T-helper 1 cell treated with Interleukin-12 subunit alpha and Interleukin-12 subunit beta and Interleukin-4 antibody, amounts not matched to agents 30 μg/mL and 1 μg/mL, for 36 hours (primary cell): ENCODE data around the gene LRRC10.

Source experiments
- H3K27ac Mint-ChIP-seq: one replicate; pipeline ENCODE4 v1.8.0; 2021; ENCODE audit warnings: mild to moderate bottlenecking, mixed read lengths
- H3K27me3 Mint-ChIP-seq: one replicate; pipeline ENCODE4 v1.8.0; 2021; ENCODE audit warnings: low read depth, mixed read lengths
- H3K36me3 Mint-ChIP-seq: one replicate; pipeline ENCODE4 v1.8.0; 2021; ENCODE audit warnings: low read depth, mixed read lengths
- H3K4me1 Mint-ChIP-seq: one replicate; pipeline ENCODE4 v1.8.0; 2021; ENCODE audit warnings: low read depth, mixed read lengths
- H3K4me3 Mint-ChIP-seq: one replicate; pipeline ENCODE4 v1.8.0; 2021; ENCODE audit warnings: mild to moderate bottlenecking, moderate library complexity, mixed read lengths
- H3K9me3 Mint-ChIP-seq: one replicate; pipeline ENCODE4 v1.8.0; 2021; ENCODE audit warnings: mixed read lengths

LRRC10 gene, protein sequence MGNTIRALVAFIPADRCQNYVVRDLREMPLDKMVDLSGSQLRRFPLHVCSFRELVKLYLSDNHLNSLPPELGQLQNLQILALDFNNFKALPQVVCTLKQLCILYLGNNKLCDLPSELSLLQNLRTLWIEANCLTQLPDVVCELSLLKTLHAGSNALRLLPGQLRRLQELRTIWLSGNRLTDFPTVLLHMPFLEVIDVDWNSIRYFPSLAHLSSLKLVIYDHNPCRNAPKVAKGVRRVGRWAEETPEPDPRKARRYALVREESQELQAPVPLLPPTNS

GRCh38 chr12:69610729-69611128, at the start of gene LRRC10:
LRRC10 (minus strand) TSS chr12:69610907; CDS start chr12:69610838, 69 bp downstream.
- H3K27me3 Mint-ChIP-seq: peaks cover 6% of the 10 kb centered on the region
- no peak within 1 kb of the TSS for H3K4me3 Mint-ChIP-seq
- no peaks in the 10 kb centered on the region for H3K36me3 Mint-ChIP-seq
- H3K27ac Mint-ChIP-seq: no peak within 1 kb of the TSS
- H3K9me3 Mint-ChIP-seq: no peaks in the 10 kb centered on the region
- no peaks in the 10 kb centered on the region for H3K4me1 Mint-ChIP-seq

- H3K4me3 Mint-ChIP-seq: no peak overlapping the region
- H3K27ac Mint-ChIP-seq: no peak overlapping the region
- H3K4me1 Mint-ChIP-seq: no peaks in the 10 kb centered on the region
- no peaks in the 10 kb centered on the region for H3K36me3 Mint-ChIP-seq
- peaks cover 29% of the 10 kb centered on the region for H3K27me3 Mint-ChIP-seq
- no peaks in the 10 kb centered on the region for H3K9me3 Mint-ChIP-seq
These were observed 49.6 kb upstream of the LRRC10 start for GRCh38 chr12:69660164-69660863.

- H3K4me1 Mint-ChIP-seq: no peaks in the 10 kb centered on the region
- H3K9me3 Mint-ChIP-seq: no peaks in the 10 kb centered on the region
These were observed 47.5 kb upstream of the LRRC10 start for GRCh38 chr12:69658203-69658602.

DNA sequence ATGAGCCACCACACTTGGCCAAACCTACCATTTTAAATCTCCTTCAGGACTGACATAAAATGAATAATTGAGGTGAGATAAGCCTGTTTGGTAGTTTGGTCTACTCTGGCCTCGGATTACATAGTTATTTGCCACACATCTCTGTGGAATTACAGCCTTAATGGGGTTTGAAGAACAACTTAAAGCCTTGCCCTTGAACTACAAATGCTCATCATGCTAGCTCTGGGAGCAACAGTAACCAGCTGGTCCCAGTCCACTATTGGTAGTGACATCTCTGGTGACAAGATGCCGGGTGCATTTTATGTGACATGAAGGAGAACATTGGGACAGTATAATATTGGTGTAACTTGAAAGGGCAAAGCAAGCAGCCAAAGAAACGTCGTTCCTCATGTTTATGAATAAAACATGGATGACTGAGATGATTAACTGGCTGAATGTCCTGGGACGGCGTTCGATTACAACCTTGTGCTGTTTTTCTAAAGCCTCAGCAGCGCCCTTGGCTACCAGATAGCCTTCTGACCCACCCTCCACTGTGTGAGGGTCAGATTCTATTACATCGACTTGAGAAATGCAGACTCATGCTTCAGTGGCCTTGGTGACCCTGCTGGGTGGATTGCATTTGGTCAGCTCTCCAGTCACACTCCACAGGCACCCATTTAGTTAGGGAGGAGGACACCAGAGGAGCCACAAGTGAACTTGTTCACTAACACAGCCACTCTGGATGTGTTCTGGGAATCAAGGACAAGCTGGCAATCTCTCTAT, 46.9 kb upstream of the LRRC10 start:
- Mint-ChIP-seq H3K36me3 (no peaks in the 10 kb centered on the region), H3K9me3 (no peaks in the 10 kb centered on the region)

More at GRCh38 chr12:69658203-69658602, 47.5 kb upstream of the LRRC10 start:
- H3K4me3 Mint-ChIP-seq: no peak overlapping the region
- H3K36me3 Mint-ChIP-seq: no peaks in the 10 kb centered on the region
- H3K27ac Mint-ChIP-seq: no peak overlapping the region
- H3K27me3 Mint-ChIP-seq: peaks cover 24% of the 10 kb centered on the region

DNA sequence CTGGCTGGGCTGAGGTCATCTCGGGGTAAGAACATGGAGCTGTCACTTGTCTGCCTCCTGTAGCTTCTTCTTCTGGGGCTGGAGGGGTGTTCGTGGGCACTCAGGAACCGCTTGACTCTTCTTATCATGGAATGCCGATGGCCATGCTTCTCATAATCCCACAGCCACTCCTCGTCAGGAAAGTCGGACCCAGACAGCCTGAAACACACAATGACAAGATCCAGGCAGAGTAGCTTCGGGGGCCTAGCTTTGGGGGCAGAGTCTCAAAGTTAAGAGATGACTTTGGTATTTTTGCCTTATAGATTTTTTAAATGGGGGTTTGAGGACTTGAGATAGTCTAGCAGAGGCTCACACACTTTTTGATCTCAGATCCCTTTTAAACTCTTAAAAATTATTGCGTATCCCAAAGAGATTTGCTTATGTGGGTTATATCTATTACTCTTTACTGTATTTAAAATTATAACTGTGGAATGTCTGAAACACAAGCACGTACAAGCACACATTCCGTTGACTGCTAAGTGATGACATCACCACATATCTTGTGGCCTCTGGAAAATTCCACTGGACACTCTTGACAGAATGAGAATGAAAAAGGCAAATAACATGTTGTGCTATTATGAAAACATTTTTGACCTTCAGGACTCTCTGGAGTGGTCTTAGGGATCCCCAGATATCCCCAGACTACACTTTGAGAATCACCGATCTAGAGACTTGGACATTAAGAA, 45.1 kb upstream of the LRRC10 start:
- H3K4me3 Mint-ChIP-seq: no peak overlapping the region
- peaks cover 20% of the 10 kb centered on the region for H3K27me3 Mint-ChIP-seq
- no peaks in the 10 kb centered on the region for H3K4me1 Mint-ChIP-seq

More for the DNA sequence above, 46.9 kb upstream of the LRRC10 start:
- Mint-ChIP-seq H3K27me3 (peaks cover 23% of the 10 kb centered on the region), H3K27ac (no peak overlapping the region), H3K4me3 (no peak overlapping the region), H3K4me1 (no peaks in the 10 kb centered on the region)

DNA sequence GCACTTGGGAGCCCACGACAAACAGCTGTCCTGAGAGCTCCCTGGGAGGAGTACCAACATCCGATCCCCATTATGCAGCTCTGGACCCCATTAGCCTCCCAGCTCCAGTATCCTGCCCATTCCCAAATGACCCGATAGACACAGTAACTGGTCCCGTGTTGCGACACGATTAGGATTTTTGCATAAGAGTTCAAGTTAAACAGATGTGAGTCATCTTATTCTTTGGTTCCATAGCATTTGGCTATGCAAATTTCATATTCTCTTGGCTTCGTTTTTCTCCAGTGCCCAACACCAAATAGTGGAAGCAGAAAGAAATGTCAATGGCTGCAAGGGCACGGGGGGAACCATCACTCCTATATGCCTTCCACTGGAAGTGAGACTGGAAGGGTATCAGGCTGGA, 43.0 kb upstream of the LRRC10 start:
- Mint-ChIP-seq H3K27ac (no peak overlapping the region), H3K36me3 (no peaks in the 10 kb centered on the region), H3K9me3 (no peaks in the 10 kb centered on the region), H3K27me3 (peaks cover 15% of the 10 kb centered on the region), H3K4me3 (no peak overlapping the region), H3K4me1 (no peaks in the 10 kb centered on the region)

More for the DNA sequence above, 45.1 kb upstream of the LRRC10 start:
- H3K9me3 Mint-ChIP-seq: no peaks in the 10 kb centered on the region
- no peaks in the 10 kb centered on the region for H3K36me3 Mint-ChIP-seq
- no peak overlapping the region for H3K27ac Mint-ChIP-seq

- Mint-ChIP-seq H3K27ac (no peak overlapping the region), H3K4me1 (no peaks in the 10 kb centered on the region), H3K9me3 (no peaks in the 10 kb centered on the region), H3K36me3 (no peaks in the 10 kb centered on the region), H3K4me3 (no peak overlapping the region), H3K27me3 (peaks cover 19% of the 10 kb centered on the region)
These were observed 41.2 kb upstream of the LRRC10 start for GRCh38 chr12:69651922-69652321.

- Mint-ChIP-seq H3K4me1 (no peaks in the 10 kb centered on the region), H3K36me3 (no peaks in the 10 kb centered on the region), H3K9me3 (no peaks in the 10 kb centered on the region), H3K27ac (no peak overlapping the region), H3K4me3 (no peak overlapping the region), H3K27me3 (peaks cover 19% of the 10 kb centered on the region)
These were observed 38.8 kb upstream of the LRRC10 start for GRCh38 chr12:69649529-69649928.

GRCh38 chr12:69648476-69648875, 37.8 kb upstream of the LRRC10 start:
- Mint-ChIP-seq H3K4me1 (no peaks in the 10 kb centered on the region), H3K36me3 (no peaks in the 10 kb centered on the region), H3K27ac (no peak overlapping the region), H3K27me3 (peaks cover 19% of the 10 kb centered on the region), H3K9me3 (no peaks in the 10 kb centered on the region), H3K4me3 (no peak overlapping the region)

DNA sequence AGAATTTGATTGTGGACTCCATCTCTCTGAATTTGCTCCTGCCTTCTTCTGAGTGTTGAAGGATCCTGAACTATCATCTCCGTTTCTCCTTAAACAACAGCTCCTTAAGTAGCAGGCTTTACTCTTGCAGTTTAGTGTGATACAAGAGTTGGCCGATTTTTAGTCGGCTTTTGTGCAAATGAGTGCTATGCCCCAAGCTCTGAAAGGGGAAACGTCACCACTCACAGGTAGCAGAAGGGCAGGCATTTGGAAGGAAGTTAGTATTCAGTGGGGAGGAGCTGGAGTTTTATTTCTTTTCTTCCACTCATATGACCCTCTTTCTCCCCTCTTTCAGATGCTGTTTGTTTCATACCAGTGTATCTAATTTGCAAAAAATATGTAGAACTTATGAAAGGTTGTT, 36.5 kb upstream of the LRRC10 start:
- H3K27ac Mint-ChIP-seq: no peak overlapping the region

GRCh38 chr12:69645031-69645430, 34.3 kb upstream of the LRRC10 start:
- no peak overlapping the region for H3K4me3 Mint-ChIP-seq
- no peaks in the 10 kb centered on the region for H3K4me1 Mint-ChIP-seq
- no peaks in the 10 kb centered on the region for H3K9me3 Mint-ChIP-seq
- no peaks in the 10 kb centered on the region for H3K36me3 Mint-ChIP-seq
- H3K27ac Mint-ChIP-seq: no peak overlapping the region
- peaks cover 13% of the 10 kb centered on the region for H3K27me3 Mint-ChIP-seq

More for the DNA sequence above, 36.5 kb upstream of the LRRC10 start:
- no peaks in the 10 kb centered on the region for H3K9me3 Mint-ChIP-seq
- no peaks in the 10 kb centered on the region for H3K36me3 Mint-ChIP-seq
- peaks cover 19% of the 10 kb centered on the region for H3K27me3 Mint-ChIP-seq
- no peaks in the 10 kb centered on the region for H3K4me1 Mint-ChIP-seq
- H3K4me3 Mint-ChIP-seq: no peak overlapping the region

- Mint-ChIP-seq H3K4me1 (peaks cover 1% of the 10 kb centered on the region), H3K4me3 (no peak overlapping the region), H3K27me3 (peaks cover 9% of the 10 kb centered on the region), H3K36me3 (no peaks in the 10 kb centered on the region), H3K27ac (no peak overlapping the region), H3K9me3 (no peaks in the 10 kb centered on the region)
These were observed 33.8 kb upstream of the LRRC10 start for GRCh38 chr12:69644511-69644910.

- Mint-ChIP-seq H3K4me1 (peaks cover 2% of the 10 kb centered on the region), H3K9me3 (no peaks in the 10 kb centered on the region), H3K27me3 (peaks cover 4% of the 10 kb centered on the region), H3K27ac (no peak overlapping the region), H3K36me3 (no peaks in the 10 kb centered on the region), H3K4me3 (no peak overlapping the region)
These were observed 31.8 kb upstream of the LRRC10 start for GRCh38 chr12:69642531-69642930.

GRCh38 chr12:69641546-69641945, 30.8 kb upstream of the LRRC10 start:
- H3K9me3 Mint-ChIP-seq: no peaks in the 10 kb centered on the region
- H3K4me1 Mint-ChIP-seq: peaks cover 2% of the 10 kb centered on the region
- H3K27me3 Mint-ChIP-seq: no peaks in the 10 kb centered on the region
- no peak overlapping the region for H3K27ac Mint-ChIP-seq
- H3K4me3 Mint-ChIP-seq: no peak overlapping the region
- H3K36me3 Mint-ChIP-seq: no peaks in the 10 kb centered on the region
